ENCODE data around the gene IQCF2.
"Not testable (repeated sequence)": the region's sequence is repeated elsewhere in the genome, so short reads cannot be mapped to it uniquely, and the experiment has no call there.

The IQCF2 gene

DNA sequence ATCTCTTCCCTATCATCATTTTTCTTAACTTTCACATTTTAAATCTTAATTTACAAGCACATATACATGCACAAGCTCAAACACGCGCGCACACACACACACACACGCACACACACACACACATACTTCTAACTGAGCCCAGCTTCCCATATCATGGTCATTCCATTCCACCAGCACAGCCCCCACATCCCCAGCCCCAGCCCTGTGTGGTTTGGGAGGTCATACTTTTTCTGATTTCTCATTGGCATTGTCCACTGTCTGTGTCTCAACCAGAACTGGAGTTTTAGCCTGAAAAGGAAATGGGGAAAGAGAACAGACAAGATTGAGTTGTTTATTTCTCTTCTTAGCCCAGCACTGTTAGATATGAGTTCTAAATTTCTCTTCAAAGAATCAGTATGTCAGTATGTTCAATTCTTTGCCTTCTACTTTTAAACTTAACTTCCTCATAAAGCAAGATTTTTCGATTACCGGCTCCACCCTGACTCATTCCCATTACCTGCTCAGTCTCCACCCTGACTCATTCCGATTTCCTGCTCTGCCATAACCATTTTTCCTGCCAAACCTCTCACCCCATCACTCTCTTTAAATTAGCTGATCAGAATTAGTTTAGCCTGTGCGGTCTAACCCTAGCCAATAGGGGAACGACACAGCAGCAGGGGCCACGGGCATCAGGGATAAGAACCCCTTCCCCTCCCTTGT lies 35.3 kb downstream of the IQCF2 start:
- Mint-ChIP-seq H3K4me1 (ENCODE audit: low read depth) (peaks cover 6% of the 10 kb centered on the region), H3K4me3 (no peak overlapping the region), H3K27ac (no peak overlapping the region), H3K36me3 (ENCODE audit: low read depth) (no peaks in the 10 kb centered on the region), H3K27me3 (peaks cover 38% of the 10 kb centered on the region), H3K9me3 (no peaks in the 10 kb centered on the region)

DNA sequence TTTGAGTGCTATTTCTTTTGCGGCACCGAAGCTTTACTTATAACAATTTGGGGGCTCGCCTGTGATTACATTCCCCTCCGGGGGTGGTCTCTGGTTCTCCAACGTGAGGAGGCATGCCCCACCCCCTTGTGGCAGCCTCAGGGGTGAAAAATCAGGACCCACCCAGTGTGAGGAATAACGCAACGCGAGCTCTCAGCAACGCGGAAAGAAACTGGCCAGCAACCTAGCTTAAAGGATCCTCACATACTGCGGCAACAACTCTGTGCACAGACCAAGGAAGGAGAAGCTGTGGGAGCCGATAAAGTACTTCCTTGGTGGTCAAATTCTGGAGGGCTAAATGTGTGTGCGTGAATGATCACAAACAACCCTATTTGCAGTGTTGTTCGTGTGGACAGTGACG lies 36.0 kb downstream of the IQCF2 start:
- Mint-ChIP-seq H3K27me3 (peaks cover 38% of the 10 kb centered on the region), H3K4me3 (no peak overlapping the region), H3K27ac (no peak overlapping the region), H3K4me1 (ENCODE audit: low read depth) (peaks cover 9% of the 10 kb centered on the region), H3K36me3 (ENCODE audit: low read depth) (no peaks in the 10 kb centered on the region), H3K9me3 (no peaks in the 10 kb centered on the region)

DNA sequence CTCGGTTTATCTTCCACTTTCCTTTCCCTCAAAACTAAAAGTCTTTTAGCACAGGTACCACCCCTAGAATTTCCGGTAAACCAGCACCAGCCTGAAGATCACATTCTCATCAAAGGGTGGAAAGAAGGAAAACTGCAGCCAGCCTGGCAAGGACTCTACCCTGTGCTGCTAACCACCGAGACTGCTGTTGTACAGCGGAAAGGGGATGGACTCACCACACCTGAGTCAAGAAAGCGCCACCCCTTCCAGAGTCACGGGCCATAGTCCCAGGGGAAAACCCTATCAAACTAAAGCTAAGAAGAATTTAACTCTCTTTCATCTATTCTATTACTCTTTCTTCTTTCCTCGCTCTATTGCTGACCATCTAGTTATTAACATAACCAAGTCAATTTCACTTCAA lies 38.6 kb downstream of the IQCF2 start:
- not testable (repeated sequence) for H3K36me3 Mint-ChIP-seq (ENCODE audit: low read depth); H3K4me3 Mint-ChIP-seq; H3K9me3 Mint-ChIP-seq; H3K27ac Mint-ChIP-seq
- Mint-ChIP-seq H3K27me3 (peaks cover 40% of the 10 kb centered on the region), H3K4me1 (ENCODE audit: low read depth) (peaks cover 12% of the 10 kb centered on the region)

DNA sequence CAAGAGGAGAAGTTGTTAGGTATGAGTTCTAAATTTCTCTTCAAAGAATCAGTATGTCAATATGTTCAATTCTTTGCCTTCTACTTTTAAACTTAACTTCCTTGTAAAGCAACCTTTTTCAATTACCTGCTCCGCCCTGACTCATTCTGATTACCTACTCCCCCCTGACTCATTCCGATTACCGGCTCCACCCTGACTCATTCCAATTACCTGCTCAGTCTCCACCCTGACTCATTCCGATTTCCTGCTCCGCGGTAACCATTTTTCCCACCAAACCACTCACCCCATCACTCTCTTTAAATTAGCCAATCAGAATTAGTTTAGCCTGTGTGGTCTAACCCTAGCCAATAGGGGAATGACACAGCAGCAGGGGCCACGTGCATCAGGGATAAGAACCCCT lies 40.9 kb downstream of the IQCF2 start:
- peak overlapping the region; percentile 63 for H3K27ac Mint-ChIP-seq
- not testable (repeated sequence) for H3K9me3 Mint-ChIP-seq; H3K36me3 Mint-ChIP-seq (ENCODE audit: low read depth); H3K4me3 Mint-ChIP-seq
- H3K4me1 Mint-ChIP-seq (ENCODE audit: low read depth) = peaks cover 12% of the 10 kb centered on the region
- H3K27me3 Mint-ChIP-seq = peaks cover 41% of the 10 kb centered on the region

DNA sequence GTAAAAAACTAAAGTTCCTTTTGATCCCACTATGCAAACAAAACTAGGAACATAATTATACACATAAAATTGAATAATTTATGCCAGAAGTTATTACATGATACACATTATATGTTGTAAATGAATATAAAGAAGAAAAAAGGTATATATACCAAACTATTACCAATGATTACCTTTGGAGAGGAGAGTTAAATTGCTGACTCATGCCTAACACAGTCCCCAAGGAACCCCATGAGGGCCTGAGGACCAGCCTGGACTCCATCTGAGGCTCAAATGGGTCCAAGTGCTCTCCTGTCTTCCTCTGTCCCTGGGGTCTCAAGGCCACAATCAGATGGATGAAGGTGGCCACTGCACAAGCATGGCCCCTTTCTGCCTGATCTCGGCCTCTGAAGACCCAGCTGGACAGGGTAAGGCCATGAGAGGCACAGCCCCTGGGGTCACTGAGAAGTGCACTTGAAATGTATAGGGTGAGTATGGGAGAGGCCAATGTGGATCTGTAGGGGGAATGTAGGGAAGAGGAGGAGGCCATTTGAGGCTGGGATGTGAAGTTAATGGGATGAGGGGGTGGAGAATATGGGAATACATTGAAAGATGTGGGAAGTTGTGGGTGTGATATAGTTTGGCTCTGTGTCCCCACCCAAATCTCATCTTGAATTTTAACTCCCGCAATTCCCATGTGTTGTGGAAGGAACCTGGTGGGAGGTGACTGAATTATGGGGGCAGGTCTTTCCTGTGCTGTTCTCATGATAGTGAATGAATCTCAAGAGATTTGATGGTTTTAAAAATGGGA lies 42.8 kb downstream of the IQCF2 start:
- H3K9me3 Mint-ChIP-seq = peaks cover 12% of the 10 kb centered on the region
- peaks cover 12% of the 10 kb centered on the region for H3K4me1 Mint-ChIP-seq (ENCODE audit: low read depth)
- no peak overlapping the region for H3K27ac Mint-ChIP-seq
- peaks cover 38% of the 10 kb centered on the region for H3K27me3 Mint-ChIP-seq
- H3K4me3 Mint-ChIP-seq = no peak overlapping the region
- H3K36me3 Mint-ChIP-seq (ENCODE audit: low read depth) = no peaks in the 10 kb centered on the region

DNA sequence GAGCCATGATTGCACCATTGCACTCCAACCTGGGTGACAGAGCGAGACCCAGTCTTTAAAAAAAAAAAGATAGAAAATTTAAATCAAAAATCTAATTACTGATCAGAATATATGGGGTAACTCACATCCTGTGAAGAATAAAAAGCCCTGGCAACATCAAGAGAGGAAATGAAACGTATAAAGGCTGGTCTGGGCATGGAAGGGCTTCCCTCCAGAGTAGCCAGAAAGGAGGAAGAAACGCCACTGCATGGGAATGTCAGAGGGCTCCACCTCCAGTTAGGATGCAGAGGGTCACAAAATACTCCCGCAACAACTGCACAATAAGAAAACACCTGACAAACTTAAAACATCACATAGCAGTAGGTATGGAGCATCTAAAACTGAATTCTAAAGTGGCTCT lies 46.6 kb downstream of the IQCF2 start:
- H3K4me3 Mint-ChIP-seq = no peak overlapping the region
- H3K36me3 Mint-ChIP-seq (ENCODE audit: low read depth) = no peaks in the 10 kb centered on the region
- no peaks in the 10 kb centered on the region for H3K4me1 Mint-ChIP-seq (ENCODE audit: low read depth)

More for the DNA sequence above, 46.6 kb downstream of the IQCF2 start:
- H3K27ac Mint-ChIP-seq = no peak overlapping the region
- H3K27me3 Mint-ChIP-seq = peaks cover 33% of the 10 kb centered on the region
- peaks cover 12% of the 10 kb centered on the region for H3K9me3 Mint-ChIP-seq
